GM20431 (cell line): ENCODE measurements around the gene SLC25A18.

Experiments
- in situ Hi-C: fragments of 300-500 bp; cut with MseI, MboI; formaldehyde crosslinking; loops from one replicate; pipeline ENCODE4 v1.15.0; 2020; ENCODE audit warnings: low sequenced_read_pairs; ENCODE audit not compliant: unreplicated experiment

Gene SLC25A18

GRCh38 chr22:17566016-17566687, 2.9 kb downstream of the SLC25A18 start:
- in situ Hi-C loops = loop anchor here (25.0 kb wide), 1 partner anchor 321 kb away; no protein-coding TSS in a partner anchor

- in situ Hi-C loops = loop anchor here (25.0 kb wide), 1 partner anchor 321 kb away; no protein-coding TSS in a partner anchor
Measured at GRCh38 chr22:17566776-17567175, 3.5 kb downstream of the SLC25A18 start.

- in situ Hi-C loops = loop anchor here (25.0 kb wide), 1 partner anchor 317 kb away; no protein-coding TSS in a partner anchor
Measured at GRCh38 chr22:17569971-17570511, 6.7 kb downstream of the SLC25A18 start.

GRCh38 chr22:17570851-17571631, 7.7 kb downstream of the SLC25A18 start:
- in situ Hi-C loops = loop anchor here (25.0 kb wide), 1 partner anchor 316 kb away; no protein-coding TSS in a partner anchor

- in situ Hi-C loops = no loop called here
Measured at GRCh38 chr22:17575151-17575550, 11.9 kb downstream of the SLC25A18 start.

GRCh38 chr22:17575681-17576080, 12.4 kb downstream of the SLC25A18 start:
- in situ Hi-C loops = no loop called here

- in situ Hi-C loops = no loop called here
Measured at GRCh38 chr22:17576470-17576869, 13.2 kb downstream of the SLC25A18 start.

- in situ Hi-C loops = no loop called here
Measured at GRCh38 chr22:17578136-17578754, 14.9 kb downstream of the SLC25A18 start.

- in situ Hi-C loops = no loop called here
Measured at GRCh38 chr22:17579535-17579981, 16.3 kb downstream of the SLC25A18 start.

GRCh38 chr22:17580441-17581031, 17.2 kb downstream of the SLC25A18 start:
- in situ Hi-C loops = no loop called here

- in situ Hi-C loops = no loop called here
Measured at GRCh38 chr22:17581056-17581455, 17.8 kb downstream of the SLC25A18 start.

- in situ Hi-C loops = no loop called here
Measured at GRCh38 chr22:17581631-17582030, 18.3 kb downstream of the SLC25A18 start.

GRCh38 chr22:17583151-17583550, 19.9 kb downstream of the SLC25A18 start:
- in situ Hi-C loops = no loop called here

- in situ Hi-C loops = no loop called here
Measured at GRCh38 chr22:17586831-17587440, 23.6 kb downstream of the SLC25A18 start.

GRCh38 chr22:17587629-17588028, 24.3 kb downstream of the SLC25A18 start:
- in situ Hi-C loops = no loop called here

GRCh38 chr22:17588606-17589005, 25.3 kb downstream of the SLC25A18 start:
- in situ Hi-C loops = no loop called here

- in situ Hi-C loops = no loop called here
Measured at GRCh38 chr22:17589810-17590375, 26.6 kb downstream of the SLC25A18 start.

GRCh38 chr22:17590586-17590985, 27.3 kb downstream of the SLC25A18 start:
- in situ Hi-C loops = no loop called here

GRCh38 chr22:17592201-17592600, 28.9 kb downstream of the SLC25A18 start:
- in situ Hi-C loops = no loop called here
